Stimulated activated CD8-positive, alpha-beta memory T cell treated with anti-CD3 and anti-CD28 coated beads, Interleukin-15, amount 100 ng/mL, for 1 hour (primary cell): ENCODE results near the gene TRPM5.

ENCODE experiments used
- DNase-seq: peaks from one replicate; pipeline ENCODE4 v3.0.0-alpha.2; 2020; ENCODE audit warnings: low read depth

Gene TRPM5

GRCh38 chr11:2468363-2469235 lies 24.3 kb upstream of the TRPM5 start:
- DNase-seq, result no peak

GRCh38 chr11:2467695-2468055 lies 23.4 kb upstream of the TRPM5 start:
- no peak for DNase-seq

- peak; percentile 20 for DNase-seq
Measured at GRCh38 chr11:2466869-2467694, 22.8 kb upstream of the TRPM5 start.

- no peak for DNase-seq
Measured at GRCh38 chr11:2466069-2466801, 21.9 kb upstream of the TRPM5 start.

GRCh38 chr11:2465202-2466068 lies 21.1 kb upstream of the TRPM5 start:
- DNase-seq, result no peak

GRCh38 chr11:2464451-2465165 lies 20.3 kb upstream of the TRPM5 start:
- no peak for DNase-seq

GRCh38 chr11:2463766-2464277 lies 19.5 kb upstream of the TRPM5 start:
- DNase-seq, result no peak

- no peak for DNase-seq
Measured at GRCh38 chr11:2462986-2463765, 18.9 kb upstream of the TRPM5 start.

GRCh38 chr11:2462543-2462985 lies 18.2 kb upstream of the TRPM5 start:
- DNase-seq, result no peak

GRCh38 chr11:2461956-2462542 lies 17.7 kb upstream of the TRPM5 start:
- DNase-seq, result no peak

GRCh38 chr11:2461253-2461955 lies 17.1 kb upstream of the TRPM5 start:
- no peak for DNase-seq

- DNase-seq, result no peak
Measured at GRCh38 chr11:2460540-2461252, 16.4 kb upstream of the TRPM5 start.

- no peak for DNase-seq
Measured at GRCh38 chr11:2459796-2460531, 15.7 kb upstream of the TRPM5 start.

- no peak for DNase-seq
Measured at GRCh38 chr11:2459016-2459725, 14.9 kb upstream of the TRPM5 start.

- DNase-seq, result no peak
Measured at GRCh38 chr11:2458321-2458720, 14.0 kb upstream of the TRPM5 start.

- no peak for DNase-seq
Measured at GRCh38 chr11:2453436-2453835, 9.1 kb upstream of the TRPM5 start.
